Measurements from ENCODE around the gene SF3A1. TPM values are rescaled to one million over a fixed set of nuclear protein-coding genes. Genes with fewer than 3 reads are reported as not detected.

SF3A1 gene
- total RNA-seq, 2 experiments from 2014 or later = 220 to 233 TPM

GRCh38 chr22:30380011-30380410 lies 23.3 kb upstream of the SF3A1 start:
- no peak for DNase-seq
- H3K27ac Mint-ChIP-seq = no peak overlapping the region
- H3K27me3 Mint-ChIP-seq = no peaks in the 10 kb centered on the region
- H3K4me3 Mint-ChIP-seq = no peak overlapping the region
- no peak for ATAC-seq (ENCODE audit: low read depth)
- H3K9me3 Mint-ChIP-seq = no peaks in the 10 kb centered on the region
- POLR2A ChIA-PET = interaction anchor here (0.8 kb wide), 1 partner anchor 92 kb away, joined by 3 read pairs; no protein-coding TSS in a partner anchor
- peaks cover 2% of the 10 kb centered on the region for H3K4me1 Mint-ChIP-seq
- peaks cover 7% of the 10 kb centered on the region for H3K36me3 Mint-ChIP-seq

- Mint-ChIP-seq H3K4me3 (no peak overlapping the region), H3K4me1 (peaks cover 2% of the 10 kb centered on the region), H3K9me3 (no peaks in the 10 kb centered on the region), H3K27me3 (no peaks in the 10 kb centered on the region), H3K27ac (no peak overlapping the region), H3K36me3 (peaks cover under 1% of the 10 kb centered on the region)
- ATAC-seq (ENCODE audit: low read depth) = no peak
- no peak for DNase-seq
- POLR2A ChIA-PET = no interaction called here
These were observed 18.7 kb upstream of the SF3A1 start for GRCh38 chr22:30375312-30375849.

GRCh38 chr22:30373331-30374325 lies 16.9 kb upstream of the SF3A1 start:
- Mint-ChIP-seq H3K4me3 (no peak overlapping the region), H3K27me3 (no peaks in the 10 kb centered on the region), H3K36me3 (no peaks in the 10 kb centered on the region), H3K9me3 (no peaks in the 10 kb centered on the region), H3K4me1 (peaks cover 2% of the 10 kb centered on the region), H3K27ac (no peak overlapping the region)
- ATAC-seq (ENCODE audit: low read depth) (no peak), DNase-seq (no peak)
- POLR2A ChIA-PET = interaction anchor here (0.9 to 1.3 kb wide), 2 partner anchors 17 to 61 kb away, joined by 3 read pairs; partner anchors contain the start of genes CCDC157 and SF3A1

GRCh38 chr22:30372915-30373314 lies 16.2 kb upstream of the SF3A1 start:
- Mint-ChIP-seq H3K9me3 (no peaks in the 10 kb centered on the region), H3K4me1 (peaks cover 2% of the 10 kb centered on the region), H3K27ac (no peak overlapping the region), H3K27me3 (no peaks in the 10 kb centered on the region), H3K36me3 (no peaks in the 10 kb centered on the region), H3K4me3 (no peak overlapping the region)
- POLR2A ChIA-PET = interaction anchor here (1.3 kb wide), 1 partner anchor 16 kb away, joined by 3 read pairs; the partner anchor contains the start of genes CCDC157 and SF3A1
- DNase-seq (no peak), ATAC-seq (ENCODE audit: low read depth) (no peak)

GRCh38 chr22:30371981-30372380 lies 15.3 kb upstream of the SF3A1 start:
- no peak for ATAC-seq (ENCODE audit: low read depth)
- no peak overlapping the region for H3K4me3 Mint-ChIP-seq
- POLR2A ChIA-PET = no interaction called here
- H3K27me3 Mint-ChIP-seq = no peaks in the 10 kb centered on the region
- DNase-seq = no peak
- no peaks in the 10 kb centered on the region for H3K36me3 Mint-ChIP-seq
- no peak overlapping the region for H3K27ac Mint-ChIP-seq
- peaks cover 2% of the 10 kb centered on the region for H3K4me1 Mint-ChIP-seq
- H3K9me3 Mint-ChIP-seq = no peaks in the 10 kb centered on the region

- Mint-ChIP-seq H3K4me3 (no peak overlapping the region), H3K27ac (no peak overlapping the region), H3K27me3 (no peaks in the 10 kb centered on the region), H3K4me1 (peaks cover 2% of the 10 kb centered on the region), H3K36me3 (no peaks in the 10 kb centered on the region), H3K9me3 (no peaks in the 10 kb centered on the region)
- DNase-seq = no peak
- POLR2A ChIA-PET = no interaction called here
- ATAC-seq (ENCODE audit: low read depth) = no peak
These were observed 14.6 kb upstream of the SF3A1 start for GRCh38 chr22:30371321-30371720.

GRCh38 chr22:30370641-30371230 lies 14.0 kb upstream of the SF3A1 start:
- no peak overlapping the region for H3K4me3 Mint-ChIP-seq
- H3K4me1 Mint-ChIP-seq = peaks cover 2% of the 10 kb centered on the region
- ATAC-seq (ENCODE audit: low read depth) = no peak
- no peaks in the 10 kb centered on the region for H3K9me3 Mint-ChIP-seq
- no peak for DNase-seq
- H3K36me3 Mint-ChIP-seq = no peaks in the 10 kb centered on the region
- no peaks in the 10 kb centered on the region for H3K27me3 Mint-ChIP-seq
- POLR2A ChIA-PET = no interaction called here
- H3K27ac Mint-ChIP-seq = no peak overlapping the region

- H3K4me3 Mint-ChIP-seq = no peak overlapping the region
- H3K4me1 Mint-ChIP-seq = peaks cover 4% of the 10 kb centered on the region
- no peaks in the 10 kb centered on the region for H3K9me3 Mint-ChIP-seq
- H3K27ac Mint-ChIP-seq = no peak overlapping the region
- ATAC-seq (ENCODE audit: low read depth) (no peak), DNase-seq (no peak)
- H3K36me3 Mint-ChIP-seq = no peaks in the 10 kb centered on the region
- POLR2A ChIA-PET = interaction anchor here (0.8 kb wide), 1 partner anchor 12 kb away, joined by 3 read pairs; no protein-coding TSS in a partner anchor
- no peaks in the 10 kb centered on the region for H3K27me3 Mint-ChIP-seq
These were observed 11.7 kb upstream of the SF3A1 start for GRCh38 chr22:30368420-30368819.

- ATAC-seq (ENCODE audit: low read depth) = no peak
- H3K27me3 Mint-ChIP-seq = no peaks in the 10 kb centered on the region
- no peak for DNase-seq
- H3K4me3 Mint-ChIP-seq = no peak overlapping the region
- peaks cover 19% of the 10 kb centered on the region for H3K4me1 Mint-ChIP-seq
- no peak overlapping the region for H3K27ac Mint-ChIP-seq
- no peaks in the 10 kb centered on the region for H3K9me3 Mint-ChIP-seq
- H3K36me3 Mint-ChIP-seq = peaks cover 2% of the 10 kb centered on the region
- POLR2A ChIA-PET = no interaction called here
These were observed 9.2 kb upstream of the SF3A1 start for GRCh38 chr22:30365891-30366290.

- POLR2A ChIA-PET = no interaction called here
- Mint-ChIP-seq H3K4me3 (no peak overlapping the region), H3K4me1 (peaks cover 22% of the 10 kb centered on the region), H3K27me3 (no peaks in the 10 kb centered on the region), H3K9me3 (no peaks in the 10 kb centered on the region), H3K27ac (peak overlapping the region; percentile 72), H3K36me3 (peaks cover 2% of the 10 kb centered on the region)
- ATAC-seq (ENCODE audit: low read depth) = no peak
- no peak for DNase-seq
These were observed 6.1 kb upstream of the SF3A1 start for GRCh38 chr22:30362651-30363281.

- H3K36me3 Mint-ChIP-seq = peaks cover 2% of the 10 kb centered on the region
- H3K27ac Mint-ChIP-seq = peak overlapping the region; percentile 72
- no peak for DNase-seq
- no peak overlapping the region for H3K4me3 Mint-ChIP-seq
- POLR2A ChIA-PET = no interaction called here
- peaks cover 25% of the 10 kb centered on the region for H3K4me1 Mint-ChIP-seq
- no peak for ATAC-seq (ENCODE audit: low read depth)
- no peaks in the 10 kb centered on the region for H3K9me3 Mint-ChIP-seq
- no peaks in the 10 kb centered on the region for H3K27me3 Mint-ChIP-seq
These were observed 5.4 kb upstream of the SF3A1 start for GRCh38 chr22:30361916-30362650.

GRCh38 chr22:30358541-30358940 lies 1.8 kb upstream of the SF3A1 start:
- Mint-ChIP-seq H3K36me3 (peaks cover 15% of the 10 kb centered on the region), H3K27ac (no peak overlapping the region)

More at GRCh38 chr22:30358541-30358940, 1.8 kb upstream of the SF3A1 start:
- Mint-ChIP-seq H3K4me1 (peaks cover 46% of the 10 kb centered on the region), H3K27me3 (no peaks in the 10 kb centered on the region), H3K4me3 (no peak overlapping the region), H3K9me3 (no peaks in the 10 kb centered on the region)
- ATAC-seq (ENCODE audit: low read depth) (no peak), DNase-seq (no peak)
- POLR2A ChIA-PET = interaction anchor here (4.6 kb wide), 1 partner anchor 70 kb away, joined by 37 read pairs; the partner anchor contains the start of gene CASTOR1
